Subcutaneous adipose tissue (tissue), 4 donors: ENCODE data around the gene ABCC4. TPM values are rescaled to one million over a fixed set of nuclear protein-coding genes. Genes with fewer than 3 reads are reported as not detected.

ENCODE experiments used
- CTCF ChIP-seq: fragments of 450-650 bp; IDR thresholded peaks from one replicate; pipeline ENCODE4 v1.5.1; 2016; ENCODE audit warnings: low read depth, mild to moderate bottlenecking, control low read depth, antibody characterized with exemption, moderate library complexity
- total RNA-seq, 4 donors: library from RNA; depleted of rRNA; stranded (reverse); fragments of >200 nt; gene quantifications; one replicate each; pipeline ENCODE4 v1.1.0, GENCODE V29; 2016

The ABCC4 gene
- total RNA-seq, 4 donors from 2014 or later = 4.1 to 7.7 (median 5.1) TPM

GRCh38 chr13:95276037-95276505 is 25.2 kb downstream of the ABCC4 start:
- no peak for TF ChIP-seq CTCF

- TF ChIP-seq CTCF = no peak
Observed at GRCh38 chr13:95275322-95276036, 25.8 kb downstream of the ABCC4 start.

- no peak for TF ChIP-seq CTCF
Observed at GRCh38 chr13:95269756-95270155, 31.5 kb downstream of the ABCC4 start.

- no peak for TF ChIP-seq CTCF
Observed at GRCh38 chr13:95267662-95268342, 33.4 kb downstream of the ABCC4 start.

GRCh38 chr13:95264225-95264624 is 37.0 kb downstream of the ABCC4 start:
- no peak for TF ChIP-seq CTCF

GRCh38 chr13:95262837-95263384 is 38.3 kb downstream of the ABCC4 start:
- TF ChIP-seq CTCF = no peak

- no peak for TF ChIP-seq CTCF
Observed at GRCh38 chr13:95261956-95262355, 39.3 kb downstream of the ABCC4 start.
